GM18498 (cell line): ENCODE data around the gene EOLA1.
"Not testable (repeated sequence)": the region's sequence is repeated elsewhere in the genome, so short reads cannot be mapped to it uniquely, and the experiment has no call there.

Experiments used
- ATAC-seq: cut with Tn5 transposase; IDR thresholded peaks from one replicate; pipeline ENCODE4 v1.9.1; 2021; ENCODE audit warnings: mild to moderate bottlenecking, moderate library complexity; ENCODE audit not compliant: unreplicated experiment

EOLA1 gene

GRCh38 chrX:149541521-149542047 lies 772 bp downstream of the EOLA1 start:
- ATAC-seq: no peak

GRCh38 chrX:149545545-149546543 lies 5.0 kb downstream of the EOLA1 start:
- ATAC-seq: not testable (repeated sequence)

- not testable (repeated sequence) for ATAC-seq
These were observed 6.2 kb downstream of the EOLA1 start for GRCh38 chrX:149546962-149547361.

GRCh38 chrX:149547782-149548181 lies 7.0 kb downstream of the EOLA1 start:
- not testable (repeated sequence) for ATAC-seq

GRCh38 chrX:149549701-149550100 lies 8.9 kb downstream of the EOLA1 start, which contains the start of gene HSFX3:
HSFX3 (minus strand) TSS chrX:149549924; CDS start chrX:149549852, 72 bp downstream.
- ATAC-seq: not testable (repeated sequence)

- not testable (repeated sequence) for ATAC-seq
These were observed 9.6 kb downstream of the EOLA1 start for GRCh38 chrX:149550454-149550853.

- ATAC-seq: not testable (repeated sequence)
These were observed 10.6 kb downstream of the EOLA1 start for GRCh38 chrX:149551245-149551938.

GRCh38 chrX:149551939-149552248 lies 11.1 kb downstream of the EOLA1 start:
- ATAC-seq: not testable (repeated sequence)

GRCh38 chrX:149555251-149555650 lies 14.4 kb downstream of the EOLA1 start:
- not testable (repeated sequence) for ATAC-seq

GRCh38 chrX:149563359-149563758 lies 22.5 kb downstream of the EOLA1 start:
- no peak for ATAC-seq

- no peak for ATAC-seq
These were observed 27.0 kb downstream of the EOLA1 start for GRCh38 chrX:149567621-149568417.

GRCh38 chrX:149568701-149569296 lies 28.0 kb downstream of the EOLA1 start:
- ATAC-seq: no peak

GRCh38 chrX:149569770-149570169 lies 29.0 kb downstream of the EOLA1 start:
- ATAC-seq: no peak

GRCh38 chrX:149570668-149571067 lies 29.9 kb downstream of the EOLA1 start:
- ATAC-seq: no peak

- ATAC-seq: no peak
These were observed 31.0 kb downstream of the EOLA1 start for GRCh38 chrX:149571770-149572169.

GRCh38 chrX:149572743-149573142 lies 31.9 kb downstream of the EOLA1 start:
- no peak for ATAC-seq

- peak; percentile 100 for ATAC-seq
These were observed 32.6 kb downstream of the EOLA1 start for GRCh38 chrX:149573456-149573855.

- not testable (repeated sequence) for ATAC-seq
These were observed 44.8 kb downstream of the EOLA1 start for GRCh38 chrX:149585631-149586030.

GRCh38 chrX:149587359-149587758 lies 46.5 kb downstream of the EOLA1 start, which contains the start of gene MAGEA9B:
MAGEA9B (minus strand) TSS chrX:149587459; CDS start chrX:149583179, 4,280 bp downstream.
- not testable (repeated sequence) for ATAC-seq

- ATAC-seq: not testable (repeated sequence)
These were observed 50.2 kb downstream of the EOLA1 start for GRCh38 chrX:149590993-149591392.
